Testis (tissue), 2 donors: ENCODE measurements around the gene STX11.

Experiments
- CTCF ChIP-seq, 3 experiments: fragments of 450-650 bp in 2 of 3; fragments of 200-600 bp in 1 of 3; sonication (generic) in 1 of 3; IDR thresholded peaks; one replicate each; pipeline ENCODE4 v1.5.1; 2016 to 2019; ENCODE audit warnings: antibody characterized with exemption in 3 of 3, mild to moderate bottlenecking in 2 of 3, moderate library complexity in 1 of 3
- POLR2A ChIP-seq: fragments of 450-650 bp; IDR thresholded peaks from one replicate; pipeline ENCODE4 v1.6.1; 2017; ENCODE audit warnings: antibody characterized with exemption, mild to moderate bottlenecking, moderate library complexity

GRCh38 chr6:144161975-144162374 is 11.7 kb downstream of the STX11 start:
- TF ChIP-seq POLR2A (no peak), CTCF (IDR thresholded peaks at IDR 0.05) (no peak)
